GM18858 (cell line): ENCODE measurements around the gene U2SURP.
"Not testable (repeated sequence)": the region's sequence is repeated elsewhere in the genome, so short reads cannot be mapped to it uniquely, and the experiment has no call there.

Source experiments
- ATAC-seq: cut with Tn5 transposase; IDR thresholded peaks from one replicate; pipeline ENCODE4 v1.9.1; 2021; ENCODE audit not compliant: unreplicated experiment

U2SURP gene

DNA sequence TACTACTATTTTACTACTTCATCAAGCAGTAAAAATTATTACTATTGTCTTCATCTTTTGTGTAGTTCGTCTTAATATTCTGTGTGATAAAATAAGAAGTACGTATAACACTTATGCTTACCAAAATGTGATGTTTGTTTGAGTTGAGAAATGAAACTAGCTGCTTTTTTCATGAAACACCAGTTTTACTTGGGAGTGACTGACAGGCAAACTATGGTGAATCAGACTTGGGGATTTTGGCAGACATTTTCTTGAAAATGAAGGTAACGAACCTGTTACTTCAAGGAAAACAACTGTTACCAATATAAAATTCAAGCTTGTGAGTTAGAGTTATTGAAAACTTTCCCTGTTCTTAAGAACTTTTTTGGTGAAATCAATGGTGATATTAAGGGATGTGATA is 10.3 kb downstream of the U2SURP start:
- no peak for ATAC-seq

DNA sequence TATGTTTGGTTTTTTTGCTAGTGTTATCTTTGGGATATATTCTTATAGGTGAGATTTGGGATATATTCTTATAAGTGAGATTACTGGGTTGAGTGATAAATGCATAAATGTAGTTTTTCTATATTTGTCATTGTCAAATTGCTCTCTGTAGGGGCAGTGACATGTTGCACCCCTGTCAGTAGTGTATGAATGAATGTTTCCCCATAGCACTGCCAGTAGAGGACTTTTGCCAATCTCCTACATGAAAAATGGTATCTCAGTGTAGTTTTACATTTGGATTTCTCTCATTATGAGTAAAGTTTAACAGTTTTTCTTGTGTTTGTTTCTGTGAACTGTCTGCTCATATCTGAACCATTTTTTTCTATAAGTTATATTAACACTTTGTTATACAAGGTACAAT is 13.6 kb downstream of the U2SURP start:
- no peak for ATAC-seq

DNA sequence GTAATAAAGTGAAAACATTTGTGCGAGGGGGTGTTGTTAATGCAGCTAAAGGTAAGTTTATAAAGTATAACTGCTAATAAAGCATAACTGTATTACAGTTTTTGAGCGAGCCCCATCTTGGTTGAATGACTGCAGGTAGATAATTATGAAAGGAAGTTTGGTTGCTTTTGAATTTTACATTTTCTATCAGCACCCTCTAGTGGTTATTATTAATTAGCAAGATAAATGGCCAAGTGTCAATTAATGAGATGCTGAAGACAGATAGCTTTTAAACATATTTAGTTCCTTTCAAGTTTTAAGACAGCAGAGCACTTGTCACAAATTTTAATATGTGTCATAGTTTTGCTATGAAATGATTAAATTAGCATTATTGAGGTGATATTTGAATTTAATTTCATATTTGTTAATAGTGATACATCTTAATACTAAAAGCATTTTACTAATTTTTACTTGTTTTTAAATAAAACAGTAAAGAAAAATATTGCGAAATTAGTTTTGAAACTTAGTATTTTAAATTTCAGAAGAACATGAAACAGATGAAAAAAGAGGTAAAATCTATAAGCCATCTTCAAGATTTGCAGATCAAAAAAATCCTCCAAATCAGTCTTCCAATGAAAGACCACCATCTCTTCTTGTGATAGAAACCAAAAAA is 15.1 kb downstream of the U2SURP start:
- no peak for ATAC-seq

DNA sequence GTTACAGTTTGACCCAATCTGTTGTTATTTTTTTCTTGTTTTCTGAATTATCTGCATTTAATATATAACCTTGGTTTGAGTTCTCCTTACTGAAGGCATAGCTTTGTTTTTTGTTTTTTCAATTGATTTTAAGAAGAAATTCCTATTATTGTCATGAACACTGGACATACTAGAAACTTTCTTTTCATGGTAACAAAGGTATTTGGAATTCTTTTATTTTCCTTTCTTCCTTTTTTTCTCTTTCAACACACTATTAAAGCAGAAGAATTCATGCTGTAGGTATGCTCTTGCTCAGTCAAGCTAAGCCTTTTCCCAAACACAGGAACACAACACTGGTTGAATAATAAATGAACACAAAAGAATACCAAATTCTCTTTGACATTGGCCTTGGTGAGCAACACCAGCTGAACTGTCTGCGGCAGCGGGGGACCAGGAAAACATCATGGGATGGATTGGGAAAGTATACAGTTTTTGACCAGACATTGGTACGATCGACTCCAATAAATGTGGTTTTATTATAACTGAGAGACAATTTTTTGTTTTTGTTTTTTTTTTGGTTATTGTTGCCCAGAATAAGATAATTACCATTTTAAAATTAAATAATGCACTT is 23.1 kb downstream of the U2SURP start:
- ATAC-seq: no peak

DNA sequence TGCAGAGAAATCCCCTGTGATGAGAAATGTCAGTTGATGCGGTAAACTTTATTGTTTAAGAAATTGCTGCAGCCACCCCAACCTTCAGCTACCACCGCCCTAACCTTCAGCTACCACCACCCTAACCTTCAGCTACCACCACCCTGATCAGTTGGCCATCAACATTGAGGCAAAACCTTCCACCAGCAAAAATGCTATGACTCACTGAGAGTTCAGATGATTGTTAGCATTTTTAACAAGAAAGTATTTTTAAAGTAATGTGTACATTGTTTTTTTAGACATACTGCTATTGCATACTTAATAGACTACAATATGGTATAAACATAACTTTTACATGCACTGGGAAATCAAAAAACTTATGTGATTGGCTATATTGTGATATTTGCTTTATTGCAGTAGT is 30.0 kb downstream of the U2SURP start:
- ATAC-seq: no peak

DNA sequence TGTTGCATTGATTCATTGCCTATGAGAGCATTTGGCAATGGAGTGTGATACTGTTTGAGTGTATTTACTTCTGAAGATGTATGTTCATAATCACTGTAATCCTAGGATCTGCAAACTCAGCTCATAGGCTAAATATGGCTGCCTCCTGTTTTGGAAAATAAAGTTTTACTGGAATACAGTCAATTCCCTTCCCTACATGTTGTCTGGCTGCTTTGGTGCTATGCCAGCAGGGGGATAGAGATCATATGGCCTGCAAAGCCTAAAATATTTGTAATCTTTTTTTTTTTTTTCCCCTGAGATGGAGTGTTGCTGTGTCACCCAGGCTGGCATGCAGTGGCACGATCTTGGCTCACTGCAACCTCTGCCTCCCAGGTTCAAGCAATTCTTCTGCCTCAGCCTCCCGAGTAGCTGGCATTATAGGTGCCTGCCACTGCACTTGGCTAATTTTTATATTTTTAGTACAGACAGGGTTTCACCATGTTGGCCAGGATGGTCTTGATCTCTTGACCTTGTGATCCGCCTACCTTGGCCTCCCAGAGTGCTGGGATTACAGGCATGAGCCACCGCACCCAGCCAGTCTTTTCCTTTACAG is 30.5 kb downstream of the U2SURP start:
- ATAC-seq: not testable (repeated sequence)

DNA sequence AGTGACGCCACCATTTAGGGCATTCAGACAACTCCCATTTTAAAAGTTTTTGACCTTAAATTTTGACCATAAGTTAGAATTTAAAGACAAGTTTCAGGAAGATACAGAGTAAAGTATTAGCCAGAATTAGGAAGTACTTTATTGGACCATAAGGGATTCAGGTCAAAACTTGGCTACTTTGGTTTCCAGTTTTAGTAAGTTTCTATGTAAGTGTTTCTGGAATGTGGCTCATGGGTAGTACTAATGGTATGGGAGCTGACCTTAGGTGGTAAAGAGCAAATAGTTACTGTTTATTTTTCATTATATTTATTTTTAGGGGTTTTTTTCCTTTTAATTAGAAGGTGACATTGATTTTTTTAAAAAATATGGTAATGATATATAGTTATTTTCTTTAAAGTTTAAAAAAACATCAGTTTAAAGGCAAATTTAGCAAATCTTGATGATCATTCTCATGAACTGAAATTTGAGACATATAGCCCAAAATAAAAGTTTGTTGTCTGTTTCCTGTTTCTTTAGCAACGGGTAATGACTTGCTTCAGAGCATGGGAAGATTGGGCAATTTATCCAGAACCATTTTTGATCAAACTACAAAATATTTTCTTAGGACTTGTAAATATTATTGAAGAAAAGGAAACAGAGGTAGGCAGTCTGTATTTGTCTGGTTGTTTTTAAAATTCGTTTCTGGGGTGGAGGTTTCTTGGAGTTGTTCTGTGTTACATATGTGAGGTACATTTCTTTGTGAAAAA is 34.3 kb downstream of the U2SURP start:
- ATAC-seq: no peak

DNA sequence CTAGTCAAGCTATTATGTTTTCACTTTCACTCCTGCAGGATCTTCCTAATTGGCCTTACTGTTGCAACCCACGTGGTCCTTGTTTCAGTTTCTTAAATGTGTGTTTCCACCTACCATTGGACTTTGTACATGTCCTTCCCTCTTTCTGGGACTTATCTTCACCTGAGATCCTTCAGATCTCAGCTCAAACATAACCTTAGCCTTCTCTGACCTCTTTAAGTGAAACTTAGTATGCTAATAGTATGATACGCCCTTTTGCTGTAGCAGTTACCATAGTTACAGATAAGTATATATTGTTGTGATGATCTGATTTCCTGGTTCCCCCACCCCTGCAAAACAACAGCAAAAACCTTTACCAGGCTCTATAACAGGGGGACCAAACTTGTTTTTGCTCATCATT is 35.2 kb downstream of the U2SURP start:
- ATAC-seq: peak; percentile 37

DNA sequence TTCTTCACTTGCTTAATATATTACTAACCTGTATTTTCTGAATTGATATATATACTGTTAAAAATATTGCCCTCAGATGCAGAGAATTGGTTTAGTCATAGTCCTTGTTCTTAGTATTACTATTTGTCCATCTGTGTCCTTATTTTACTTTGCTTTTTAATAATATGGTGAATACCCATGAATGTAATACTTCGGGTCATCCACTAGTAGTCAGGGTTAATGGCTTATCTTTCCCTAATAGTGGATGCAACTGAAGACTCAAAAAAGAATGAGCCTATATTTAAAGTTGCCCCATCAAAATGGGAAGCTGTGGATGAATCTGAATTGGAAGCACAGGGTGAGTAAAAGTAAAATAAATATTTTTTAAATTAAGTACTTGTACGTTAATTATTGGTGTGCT is 36.5 kb downstream of the U2SURP start:
- no peak for ATAC-seq

DNA sequence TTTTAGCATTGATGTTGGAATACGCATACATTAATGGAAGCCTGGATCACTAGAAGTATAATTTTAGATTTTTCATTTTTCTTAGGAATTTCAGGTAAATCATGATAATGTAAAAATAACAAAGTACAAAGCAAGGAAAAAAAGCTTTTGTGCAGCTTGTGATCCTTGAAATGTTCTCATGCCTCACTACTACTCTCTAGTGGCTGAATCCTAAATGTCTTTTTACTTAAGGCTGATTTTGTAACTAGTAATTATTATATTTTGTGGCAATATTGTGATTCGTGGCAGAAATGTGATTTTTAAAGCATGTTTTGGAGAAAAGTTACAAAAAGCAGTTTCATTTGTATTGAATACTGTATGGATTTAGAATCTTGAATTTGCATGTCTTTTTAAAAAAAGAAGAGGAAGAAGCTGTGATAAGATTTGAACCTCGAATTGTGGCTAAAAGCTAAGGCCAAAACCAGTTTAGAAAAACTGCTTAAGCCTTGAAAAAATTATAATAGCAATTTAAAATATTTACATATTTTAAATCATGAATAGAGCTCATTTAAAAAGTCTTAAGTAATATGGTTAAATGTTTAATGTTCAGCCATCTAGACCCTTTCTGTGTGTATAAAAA is 39.0 kb downstream of the U2SURP start:
- ATAC-seq: no peak

DNA sequence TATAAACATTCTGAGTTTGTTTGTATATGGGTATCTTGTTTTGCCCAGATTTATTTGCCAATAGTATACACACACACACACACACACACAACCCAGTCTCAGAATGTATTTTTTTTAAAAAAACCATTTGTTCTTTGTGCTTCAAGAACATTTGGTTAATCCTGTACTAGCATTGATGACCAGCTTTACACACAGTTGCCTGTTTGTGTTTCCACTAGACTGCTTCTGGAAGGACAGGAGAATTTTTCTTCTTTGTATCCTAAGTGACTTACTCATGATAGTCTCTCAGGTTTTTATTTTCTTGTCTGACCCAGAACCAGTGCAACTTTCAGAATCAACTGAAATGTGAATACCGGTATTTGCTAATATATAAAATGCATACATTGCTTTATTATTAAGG is 40.5 kb downstream of the U2SURP start:
- no peak for ATAC-seq

DNA sequence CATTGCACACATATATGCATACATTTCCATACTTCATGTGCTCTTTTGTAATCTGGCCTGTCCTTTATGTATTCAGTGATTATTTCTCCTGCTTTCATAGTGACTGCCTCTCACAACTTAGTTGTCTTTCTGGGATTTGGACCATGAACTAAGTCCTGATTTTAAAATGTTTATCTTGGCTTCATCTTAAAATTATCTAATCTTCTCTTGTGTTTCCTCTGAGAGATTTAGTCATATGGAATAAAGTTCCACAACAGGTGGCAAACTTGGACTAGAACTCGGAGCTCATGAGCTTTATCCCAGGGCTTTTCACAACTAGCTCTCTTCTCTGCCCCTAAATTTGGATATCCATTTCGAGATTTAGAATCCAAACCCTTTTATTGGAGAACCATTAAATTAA is 44.3 kb downstream of the U2SURP start:
- no peak for ATAC-seq

DNA sequence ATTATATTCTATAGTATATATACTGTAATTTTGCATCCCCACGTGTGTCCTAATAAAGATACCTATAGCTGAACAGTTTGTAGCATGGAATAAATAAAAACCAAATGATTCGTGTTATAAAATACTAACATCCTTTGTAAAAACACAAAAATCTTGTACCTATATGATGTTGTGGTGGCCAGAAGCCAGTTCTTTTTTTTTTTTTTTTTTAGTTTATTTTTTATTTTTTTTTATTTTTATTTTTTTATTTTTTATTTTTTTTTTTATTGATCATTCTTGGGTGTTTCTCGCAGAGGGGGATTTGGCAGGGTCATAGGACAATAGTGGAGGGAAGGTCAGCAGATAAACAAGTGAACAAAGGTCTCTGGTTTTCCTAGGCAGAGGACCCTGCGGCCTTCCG is 44.7 kb downstream of the U2SURP start:
- ATAC-seq: not testable (repeated sequence)

DNA sequence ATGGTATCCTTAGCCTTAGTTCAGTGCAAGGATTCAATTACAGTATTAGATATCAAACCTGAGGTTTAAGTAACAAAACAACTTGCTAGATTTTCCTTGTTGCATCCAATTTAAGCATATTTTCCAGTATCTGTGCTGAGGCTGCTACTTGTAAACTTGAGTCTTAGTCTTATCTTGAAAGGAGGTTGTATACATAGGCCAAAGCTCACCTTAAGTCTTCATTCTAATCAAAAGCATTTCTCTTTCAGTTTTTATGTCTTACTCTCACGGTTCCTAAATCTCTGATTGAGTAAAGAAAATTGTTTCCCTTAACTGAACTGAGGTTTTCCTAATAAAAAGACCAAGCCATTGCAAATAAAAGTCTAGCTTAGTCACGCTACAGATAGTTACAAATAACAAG is 52.6 kb downstream of the U2SURP start:
- no peak for ATAC-seq

DNA sequence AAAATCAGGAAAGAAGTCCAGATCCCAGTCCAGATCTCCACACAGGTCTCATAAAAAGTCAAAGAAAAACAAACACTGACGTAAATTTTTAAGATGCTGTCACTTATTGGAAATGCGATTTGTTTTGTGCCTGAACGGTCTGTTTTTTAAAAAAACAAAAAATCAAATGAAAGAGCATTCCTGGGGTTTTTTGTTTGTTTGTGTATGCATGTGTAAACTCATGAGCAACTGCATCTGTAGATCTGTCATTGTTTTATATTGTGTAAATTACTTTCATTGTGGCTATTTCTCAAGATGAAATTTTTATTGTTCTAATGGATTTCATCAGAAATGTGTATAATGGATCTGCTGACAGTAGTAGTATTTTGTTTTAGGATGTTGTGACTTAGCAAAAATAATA is 55.0 kb downstream of the U2SURP start:
- no peak for ATAC-seq

DNA sequence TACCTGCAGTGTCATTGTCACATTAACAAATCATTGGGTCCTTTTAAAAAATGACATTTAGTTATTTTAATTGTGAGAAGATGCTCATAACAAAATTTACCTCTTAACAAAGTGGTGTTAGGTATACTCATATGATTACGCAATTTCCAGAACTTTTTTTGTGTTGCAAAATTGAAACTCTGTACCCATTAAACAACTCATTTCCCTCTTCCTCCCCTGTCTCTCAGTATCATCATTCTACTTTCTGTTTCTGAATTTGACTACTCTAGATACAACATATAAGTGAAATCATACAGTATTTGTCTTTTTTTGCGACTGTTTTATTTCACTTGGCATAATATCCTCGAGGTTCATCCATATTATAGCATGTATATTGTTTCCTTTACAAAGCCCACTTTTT is 59.5 kb downstream of the U2SURP start:
- peak; percentile 98 for ATAC-seq

DNA sequence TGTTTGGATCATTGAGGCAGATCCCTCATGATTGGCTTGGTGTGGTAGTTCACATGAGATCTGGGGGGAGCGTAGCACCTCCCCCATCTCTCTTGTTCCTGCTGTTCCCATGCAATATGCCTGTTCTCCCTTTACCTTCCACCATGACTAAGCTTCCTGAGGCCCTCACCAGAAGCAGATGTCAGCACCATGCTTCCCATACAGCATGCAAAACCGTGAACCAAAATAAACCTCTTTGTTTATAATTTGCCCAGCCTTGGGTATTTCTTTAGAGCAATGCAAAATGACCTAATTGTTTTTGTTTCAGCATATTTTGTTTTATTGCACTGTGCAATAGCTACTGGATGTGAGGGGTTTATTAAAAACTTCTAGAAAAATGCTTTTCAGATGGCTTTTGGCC is 61.6 kb downstream of the U2SURP start:
- ATAC-seq: no peak

DNA sequence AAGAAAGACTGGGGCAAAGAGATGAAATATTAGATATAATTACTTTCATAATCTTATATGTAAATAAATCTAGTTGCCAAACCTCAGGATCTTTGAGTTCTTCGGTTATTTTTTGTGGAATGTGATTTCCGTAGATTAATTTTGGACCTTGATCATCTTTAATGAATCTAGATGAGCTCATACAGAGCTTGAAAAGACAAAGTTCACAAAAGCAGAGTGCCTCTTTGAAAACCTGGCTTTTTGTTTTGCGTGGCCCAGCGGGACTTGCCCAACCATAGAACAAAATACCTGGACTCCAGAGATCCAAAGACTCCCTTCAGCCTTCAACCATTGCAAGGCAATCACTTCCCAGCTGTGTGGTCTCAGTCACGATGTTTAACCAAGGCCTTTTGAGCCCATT is 63.4 kb downstream of the U2SURP start:
- no peak for ATAC-seq

DNA sequence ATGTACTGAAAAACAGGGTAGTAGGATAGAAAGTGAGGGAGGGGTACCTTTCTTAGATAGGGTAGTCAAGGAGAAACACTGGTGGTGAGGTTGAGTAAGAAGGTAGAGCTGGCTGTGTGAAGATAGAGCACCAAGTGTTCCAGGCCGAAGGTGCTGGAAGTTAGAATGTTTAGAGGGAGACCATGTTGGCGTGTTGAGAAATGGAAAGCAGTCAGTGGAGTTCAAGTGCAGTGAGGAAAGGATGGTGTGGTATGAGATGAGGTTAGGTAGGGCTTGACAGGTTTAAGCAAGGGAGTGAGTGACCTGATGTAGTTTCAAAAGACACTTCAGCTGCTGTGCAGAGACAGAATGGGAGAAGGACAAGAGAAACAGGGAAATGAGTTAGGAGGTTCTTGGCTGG is 64.0 kb downstream of the U2SURP start:
- ATAC-seq: no peak

DNA sequence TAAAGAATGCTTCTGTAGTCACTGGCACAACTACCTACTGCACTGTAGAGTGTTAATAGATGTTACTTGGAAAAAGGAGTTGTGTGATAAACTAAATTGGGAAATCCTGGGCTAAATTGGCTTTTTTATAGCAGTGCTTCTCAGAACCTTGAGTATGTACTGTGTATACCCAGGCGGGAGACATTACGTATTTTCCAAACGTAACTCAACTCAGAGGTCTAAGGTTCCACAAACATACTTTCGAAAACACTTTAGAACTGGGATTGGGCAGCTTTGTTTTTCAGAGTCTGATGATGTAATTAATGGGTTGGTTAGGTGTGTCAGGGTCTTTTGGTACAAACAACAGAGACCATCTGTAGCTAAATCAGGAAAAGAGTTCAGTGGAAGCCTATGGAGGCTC is 64.7 kb downstream of the U2SURP start:
- ATAC-seq: no peak

DNA sequence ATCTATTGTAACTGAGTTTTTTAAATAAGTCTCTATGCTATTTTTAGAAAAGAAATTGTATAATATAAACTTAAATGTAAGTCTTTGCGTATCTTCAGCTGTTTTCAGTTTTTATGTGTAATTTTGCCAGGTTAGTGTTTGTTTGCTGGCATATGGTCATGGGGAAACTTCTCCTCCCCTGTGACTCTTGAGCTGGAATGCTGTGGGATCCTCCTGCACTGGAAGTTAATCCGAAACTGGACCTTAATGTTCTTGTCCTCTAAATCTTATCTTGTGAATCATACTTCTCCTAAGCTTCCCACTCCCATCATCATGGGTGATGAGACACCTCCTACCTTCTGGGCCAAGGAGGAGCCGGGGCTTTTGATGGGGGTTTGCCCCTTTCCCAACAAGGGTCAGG is 65.8 kb downstream of the U2SURP start:
- ATAC-seq: no peak

DNA sequence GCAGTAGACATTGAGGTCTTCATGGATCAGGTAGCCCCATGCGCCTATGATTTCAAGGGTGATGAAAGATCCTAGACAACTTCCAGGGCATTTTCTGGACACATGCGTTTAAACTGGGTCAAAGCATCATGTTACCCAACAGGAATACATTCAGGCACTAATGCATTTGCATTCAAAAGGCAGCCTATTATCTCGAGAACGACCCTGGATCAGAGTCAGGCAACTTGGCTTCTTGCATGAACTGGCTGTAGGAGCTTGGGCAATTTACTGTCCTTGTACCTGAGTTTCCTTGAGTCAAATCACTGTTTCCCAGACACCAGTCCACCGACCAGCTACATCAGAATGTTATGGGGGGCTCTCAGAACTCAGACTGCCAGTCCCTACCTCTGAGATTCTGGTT is 66.7 kb downstream of the U2SURP start:
- no peak for ATAC-seq
